H1 (cell line): ENCODE results near the gene C3. TPM values are rescaled to one million over a fixed set of nuclear protein-coding genes. Genes with fewer than 3 reads are reported as not detected.
A peak's percentile ranks its signal among the peaks of the same experiment; 100 is the strongest.

Experiments
- NANOG ChIP-seq: IDR thresholded peaks from 2 replicates; pipeline ENCODE4 v1.6.1; 2011; ENCODE audit warnings: low read length, low read depth, mild to moderate bottlenecking, inconsistent platforms; ENCODE audit not compliant: insufficient read depth, poor library complexity, severe bottlenecking
- POLR2A ChIP-seq, 2 experiments: IDR thresholded peaks; 1 replicate in 1 of 2; 2 replicates in 1 of 2; pipeline ENCODE4 v1.6.1; 2011; ENCODE audit warnings: low read depth in 2 of 2, low read length in 2 of 2, mild to moderate bottlenecking in 2 of 2; ENCODE audit errors: control extremely low read depth in 1 of 2
- RAD21 ChIP-seq, 2 experiments: IDR thresholded peaks in 1 of 2; conservative IDR thresholded peaks in 1 of 2; 2 replicates each; pipeline ENCODE4 v1.6.1; 2011; ENCODE audit warnings: low read depth in 2 of 2, low read length in 2 of 2, improper control_type of control experiment in 1 of 2, inconsistent platforms in 1 of 2, mild to moderate bottlenecking in 1 of 2, moderate library complexity in 1 of 2
- RXRA ChIP-seq: IDR thresholded peaks from 2 replicates; pipeline ENCODE4 v1.6.1; 2011; ENCODE audit warnings: low read depth, mild to moderate bottlenecking, low read length, moderate library complexity; ENCODE audit not compliant: insufficient read depth
- SP4 ChIP-seq: IDR thresholded peaks from 2 replicates; pipeline ENCODE4 v1.6.1; 2012; ENCODE audit warnings: low read length, inconsistent platforms
- TAF7 ChIP-seq: optimal IDR thresholded peaks from 2 replicates; pipeline ENCODE3; 2011; ENCODE audit warnings: low read depth, mild to moderate bottlenecking, inconsistent platforms, low read length, moderate library complexity, borderline replicate concordance
- TCF12 ChIP-seq: IDR thresholded peaks from 2 replicates; pipeline ENCODE4 v1.6.1; 2011; ENCODE audit warnings: low read depth, mild to moderate bottlenecking, low read length
- polyA plus RNA-seq, 7 experiments: library from polyadenylated mRNA; depleted of rRNA in 3 of 7; stranded (reverse) in 5 of 7; unstranded in 2 of 7; fragments of >200 nt in 5 of 7; fragments of 200-250 nt in 2 of 7; gene quantifications; 1 replicate in 5 of 7; 2 replicates in 1 of 7; 4 replicates in 1 of 7; pipeline versions ENCODE4 v1.2.1 to v1.2.3, GENCODE V29; 2011 to 2013; ENCODE audit warnings: missing spikeins in 2 of 7, mixed read lengths in 2 of 7
- total RNA-seq: library from RNA; stranded (reverse); fragmentation: NEBNext Ultra II Directional; extraction: Animal tissue kit (Norgen Biotek cat#: 25700); gene quantifications from 2 replicates; pipeline ENCODE4 v1.2.1, GENCODE V29; 2021

C3 gene
- total and polyA plus RNA-seq, 2 of the 8 experiments (the other 6 are each of a cell fraction or from before 2014, with no cell fraction given), result 6.4 to 12.8 TPM

- TF ChIP-seq TAF7 (no peak), RAD21 (IDR thresholded peaks at IDR 0.05 in 1 of 2, conservative IDR thresholded peaks at IDR 0.05 in 1 of 2; ENCODE audit: low read depth in 2 of 2, low read length in 2 of 2) (peak; percentile 52 to 63), POLR2A (IDR thresholded peaks at IDR 0.05; ENCODE audit: control extremely low read depth in 1 of 2, low read depth in 2 of 2, low read length in 2 of 2) (no peak), NANOG (no peak), SP4 (no peak), RXRA (no peak), TCF12 (0 out of 2 replicates have a peak, but pooled peaks have one; percentile 6)
These were observed 13.1 kb upstream of the C3 start (continued) for GRCh38 chr19:6733338-6734095.
